Stomach smooth muscle (tissue), 2 donors: Measurements from ENCODE around the gene PKP1.
"Not testable (repeated sequence)": the region's sequence is repeated elsewhere in the genome, so short reads cannot be mapped to it uniquely, and the experiment has no call there.

Experiments used
- H3K27ac ChIP-seq: one replicate; pipeline ENCODE4 v1.7.0; 2013; ENCODE audit warnings: mild to moderate bottlenecking, low read length, inconsistent platforms
- H3K27me3 ChIP-seq, 2 donors: one replicate each; pipeline ENCODE4 v1.7.0; 2013; ENCODE audit warnings: low read length in 2 of 2; ENCODE audit not compliant: insufficient read depth in 2 of 2, control insufficient read depth in 1 of 2
- H3K36me3 ChIP-seq, 2 donors: one replicate each; pipeline ENCODE4 v1.7.0; 2013; ENCODE audit warnings: low read length in 2 of 2; ENCODE audit not compliant: control insufficient read depth in 2 of 2, insufficient read depth in 2 of 2
- H3K4me1 ChIP-seq: one replicate; pipeline ENCODE4 v1.7.0; 2013; ENCODE audit warnings: low read length; ENCODE audit not compliant: control insufficient read depth, insufficient read depth
- H3K4me3 ChIP-seq, 2 donors: one replicate each; pipeline ENCODE4 v1.7.0; 2013; ENCODE audit warnings: low read length in 2 of 2
- H3K9ac ChIP-seq, 2 donors: one replicate each; pipeline ENCODE4 v1.7.0; 2013; ENCODE audit warnings: low read length in 2 of 2, mild to moderate bottlenecking in 1 of 2
- H3K9me3 ChIP-seq, 2 donors: one replicate each; pipeline ENCODE4 v1.7.0; 2013; ENCODE audit warnings: low read length in 2 of 2; ENCODE audit not compliant: control insufficient read depth in 2 of 2
- donor health status: healthy.
- donor health status: Pancreatic carcinoma.

PKP1 gene, protein sequence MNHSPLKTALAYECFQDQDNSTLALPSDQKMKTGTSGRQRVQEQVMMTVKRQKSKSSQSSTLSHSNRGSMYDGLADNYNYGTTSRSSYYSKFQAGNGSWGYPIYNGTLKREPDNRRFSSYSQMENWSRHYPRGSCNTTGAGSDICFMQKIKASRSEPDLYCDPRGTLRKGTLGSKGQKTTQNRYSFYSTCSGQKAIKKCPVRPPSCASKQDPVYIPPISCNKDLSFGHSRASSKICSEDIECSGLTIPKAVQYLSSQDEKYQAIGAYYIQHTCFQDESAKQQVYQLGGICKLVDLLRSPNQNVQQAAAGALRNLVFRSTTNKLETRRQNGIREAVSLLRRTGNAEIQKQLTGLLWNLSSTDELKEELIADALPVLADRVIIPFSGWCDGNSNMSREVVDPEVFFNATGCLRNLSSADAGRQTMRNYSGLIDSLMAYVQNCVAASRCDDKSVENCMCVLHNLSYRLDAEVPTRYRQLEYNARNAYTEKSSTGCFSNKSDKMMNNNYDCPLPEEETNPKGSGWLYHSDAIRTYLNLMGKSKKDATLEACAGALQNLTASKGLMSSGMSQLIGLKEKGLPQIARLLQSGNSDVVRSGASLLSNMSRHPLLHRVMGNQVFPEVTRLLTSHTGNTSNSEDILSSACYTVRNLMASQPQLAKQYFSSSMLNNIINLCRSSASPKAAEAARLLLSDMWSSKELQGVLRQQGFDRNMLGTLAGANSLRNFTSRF

DNA sequence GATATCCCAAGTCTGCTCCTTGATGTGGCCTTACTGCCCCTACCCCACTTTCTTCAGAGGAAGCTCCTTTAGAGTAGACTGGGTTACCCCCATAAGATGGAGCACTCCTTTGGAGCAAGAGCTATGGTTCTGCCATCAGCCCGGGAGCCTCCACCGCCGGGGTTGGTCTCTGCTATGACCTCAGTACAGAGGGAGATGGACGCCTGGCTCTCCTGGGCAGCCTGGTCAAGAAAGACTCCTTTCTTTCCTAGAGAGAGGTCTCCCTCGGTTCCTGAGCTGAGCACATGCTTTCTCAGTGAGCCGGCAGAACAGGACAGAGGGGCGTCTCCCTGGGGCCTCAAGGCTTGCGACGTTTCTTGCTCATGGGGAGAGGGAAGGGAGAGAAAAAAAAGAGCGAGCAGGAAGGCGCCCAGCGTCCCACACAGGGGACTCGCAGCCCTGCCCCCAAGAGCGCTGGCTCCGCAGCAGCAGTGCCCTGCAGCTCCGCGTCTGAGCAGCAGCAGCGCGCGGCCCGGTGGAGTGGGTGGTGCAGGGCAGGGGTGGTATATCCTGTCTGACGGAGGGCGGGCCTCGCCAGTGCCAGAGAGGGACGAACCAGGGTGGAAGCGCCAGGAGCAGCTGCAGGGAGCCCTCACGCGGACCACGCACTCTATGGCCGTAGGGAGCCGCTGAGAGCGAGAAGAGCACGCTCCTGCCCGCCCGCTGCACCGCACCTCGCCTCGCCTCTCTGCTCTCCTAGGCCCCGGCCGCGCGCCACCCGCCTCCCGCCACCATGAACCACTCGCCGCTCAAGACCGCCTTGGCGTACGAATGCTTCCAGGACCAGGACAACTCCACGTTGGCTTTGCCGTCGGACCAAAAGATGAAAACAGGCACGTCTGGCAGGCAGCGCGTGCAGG lies at the start of gene PKP1:
TSS of gene PKP1 (plus strand) at position 576 of the 899 bp plus-strand sequence. CDS start at position 773, 197 bp downstream.
- Histone ChIP-seq H3K4me1 (peaks cover 8% of the 10 kb centered on the region), H3K4me3 (peak within 1 kb of the TSS; percentile 32 to 55), H3K9ac (no peak within 1 kb of the TSS), H3K27me3 (peaks cover 29 to 32% of the 10 kb centered on the region in 2 donors), H3K36me3 (no peaks in the 10 kb centered on the region), H3K9me3 (no peaks in the 10 kb centered on the region), H3K27ac (no peak within 1 kb of the TSS)

DNA sequence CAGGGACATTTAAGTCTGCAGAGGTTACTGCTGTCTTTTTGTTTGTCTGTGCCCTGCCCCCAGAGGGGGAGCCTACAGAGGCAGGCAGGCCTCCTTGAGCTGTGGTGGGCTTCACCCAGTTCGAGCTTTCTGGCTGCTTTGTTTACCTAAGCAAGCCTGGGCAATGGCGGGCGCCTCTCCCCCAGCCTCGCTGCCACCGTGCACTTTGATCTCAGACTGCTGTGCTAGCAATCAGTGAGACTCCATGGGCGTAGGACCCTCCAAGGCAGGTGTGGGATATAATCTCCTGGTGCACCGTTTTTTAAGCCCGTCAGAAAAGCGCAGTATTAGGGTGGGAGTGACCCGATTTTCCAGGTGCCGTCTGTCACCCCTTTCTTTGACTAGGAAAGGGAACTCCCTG lies 43.7 kb upstream of the PKP1 start:
- not testable (repeated sequence) for H3K36me3 ChIP-seq, H3K9me3 ChIP-seq, H3K9ac ChIP-seq, H3K4me3 ChIP-seq, H3K27me3 ChIP-seq, H3K4me1 ChIP-seq, H3K27ac ChIP-seq

DNA sequence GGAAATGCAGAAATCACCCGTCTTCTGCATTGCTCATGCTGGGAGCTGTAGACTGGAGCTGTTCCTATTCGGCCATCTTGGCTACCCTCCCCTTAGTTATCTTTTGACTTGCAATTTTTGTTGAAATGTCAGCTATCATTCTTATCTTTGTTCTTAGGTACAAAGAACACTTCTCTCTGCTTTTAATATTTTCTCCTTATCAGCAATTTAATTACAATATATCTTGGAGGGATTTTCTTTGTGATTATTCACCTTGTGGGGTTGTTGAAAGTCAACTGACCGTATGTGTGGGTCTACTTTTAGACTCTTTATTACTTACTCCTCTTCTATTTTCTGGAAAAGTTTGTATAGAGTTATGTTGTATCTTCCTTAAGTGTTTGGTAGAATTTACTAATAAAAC lies 43.1 kb upstream of the PKP1 start:
- peaks cover 3 to 9% of the 10 kb centered on the region in 2 donors for H3K27me3 ChIP-seq
- H3K4me1 ChIP-seq: no peaks in the 10 kb centered on the region
- no peak overlapping the region for H3K4me3 ChIP-seq
- no peak overlapping the region for H3K27ac ChIP-seq
- H3K9ac ChIP-seq: no peak overlapping the region
- H3K36me3 ChIP-seq: no peaks in the 10 kb centered on the region
- H3K9me3 ChIP-seq: no peaks in the 10 kb centered on the region

DNA sequence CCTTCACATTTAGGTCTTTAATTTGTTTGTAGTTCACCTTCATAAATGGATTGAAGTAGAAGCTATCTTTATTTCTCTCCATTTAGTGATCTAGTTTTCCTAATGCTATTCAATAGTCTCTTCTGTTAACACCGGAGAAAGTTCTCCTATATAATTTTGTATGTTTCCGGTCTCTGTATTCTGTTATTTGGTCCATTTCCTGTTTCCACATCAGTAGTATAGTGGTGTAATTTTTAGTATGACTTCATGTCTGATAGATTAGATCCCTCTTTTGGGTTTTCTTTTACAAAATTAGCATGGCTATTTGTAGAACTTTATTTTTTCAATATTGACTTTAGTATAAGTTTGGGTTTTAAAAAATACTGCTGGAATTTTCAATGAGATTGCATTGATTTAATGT lies 41.6 kb upstream of the PKP1 start:
- H3K27ac ChIP-seq: no peak overlapping the region
- no peak overlapping the region for H3K4me3 ChIP-seq
- no peaks in the 10 kb centered on the region for H3K4me1 ChIP-seq
- H3K9me3 ChIP-seq: no peaks in the 10 kb centered on the region
- H3K36me3 ChIP-seq: no peaks in the 10 kb centered on the region
- peaks cover 3 to 9% of the 10 kb centered on the region in 2 donors for H3K27me3 ChIP-seq
- no peak overlapping the region for H3K9ac ChIP-seq

DNA sequence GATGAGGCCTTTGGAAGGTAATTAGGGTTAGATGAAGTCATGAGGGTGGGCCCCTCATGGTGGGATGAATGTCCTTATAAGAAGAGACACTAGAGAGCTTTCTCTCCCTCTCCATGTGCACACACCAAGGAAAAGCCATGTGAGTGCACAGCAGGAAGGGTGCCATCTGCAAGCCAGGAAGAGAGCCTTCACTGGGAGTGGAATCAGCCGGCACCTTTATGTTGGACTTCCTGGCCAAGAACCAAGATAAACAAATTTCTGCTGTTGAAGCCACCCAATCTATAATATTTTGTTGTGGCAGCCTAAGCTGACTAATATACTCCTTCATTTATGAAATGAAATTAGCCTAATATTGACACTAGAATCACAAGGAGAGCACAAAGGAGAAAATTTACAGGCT lies 38.2 kb upstream of the PKP1 start:
- Histone ChIP-seq H3K36me3 (no peaks in the 10 kb centered on the region), H3K9ac (no peak overlapping the region), H3K4me3 (no peak overlapping the region), H3K9me3 (no peaks in the 10 kb centered on the region), H3K27ac (no peak overlapping the region), H3K4me1 (no peaks in the 10 kb centered on the region), H3K27me3 (peaks cover 3 to 9% of the 10 kb centered on the region in 2 donors)

DNA sequence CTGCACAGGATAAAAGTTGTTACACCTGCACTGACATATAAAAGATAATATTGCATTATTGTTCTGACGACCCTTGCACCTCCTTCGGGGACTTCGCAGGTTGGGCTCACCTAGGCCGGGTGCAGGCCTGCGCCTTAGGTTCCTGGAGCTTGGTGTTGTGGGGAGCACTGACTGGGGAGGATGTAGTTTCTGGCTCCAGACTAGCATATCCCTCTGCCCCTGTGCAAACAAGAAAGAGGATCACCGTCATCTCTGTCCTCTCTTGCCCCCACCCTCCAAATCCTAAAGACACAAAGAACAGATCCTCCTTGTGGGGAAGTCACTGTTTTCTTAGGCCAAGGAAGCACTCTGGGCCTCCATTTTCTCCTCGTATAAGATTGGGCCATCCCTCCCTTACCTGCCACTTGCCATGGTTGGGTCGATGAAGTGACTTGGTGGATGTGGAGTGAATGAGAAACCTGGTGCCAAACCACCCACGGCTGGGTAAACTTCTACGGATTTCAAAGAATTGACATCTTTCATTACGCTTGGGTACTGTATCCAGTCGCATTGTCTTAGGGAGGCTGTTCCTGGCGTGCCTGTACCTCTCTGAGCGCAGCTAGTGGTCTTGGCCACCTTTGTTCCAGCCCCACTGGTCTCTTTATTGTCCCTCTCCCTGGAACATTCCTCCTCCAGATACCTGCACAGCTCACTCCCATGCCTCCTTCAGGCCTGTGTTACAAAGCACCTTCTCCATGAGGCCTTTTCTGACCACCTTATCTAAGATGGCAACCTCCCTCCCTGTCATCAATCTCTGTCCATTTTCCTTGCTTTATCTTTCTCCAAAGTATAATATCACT lies 34.4 kb upstream of the PKP1 start:
- Histone ChIP-seq H3K4me3 (no peak overlapping the region), H3K9me3 (no peaks in the 10 kb centered on the region), H3K4me1 (no peaks in the 10 kb centered on the region), H3K9ac (no peak overlapping the region), H3K36me3 (no peaks in the 10 kb centered on the region), H3K27ac (no peak overlapping the region), H3K27me3 (peaks cover 0 to 3% of the 10 kb centered on the region in 2 donors)

DNA sequence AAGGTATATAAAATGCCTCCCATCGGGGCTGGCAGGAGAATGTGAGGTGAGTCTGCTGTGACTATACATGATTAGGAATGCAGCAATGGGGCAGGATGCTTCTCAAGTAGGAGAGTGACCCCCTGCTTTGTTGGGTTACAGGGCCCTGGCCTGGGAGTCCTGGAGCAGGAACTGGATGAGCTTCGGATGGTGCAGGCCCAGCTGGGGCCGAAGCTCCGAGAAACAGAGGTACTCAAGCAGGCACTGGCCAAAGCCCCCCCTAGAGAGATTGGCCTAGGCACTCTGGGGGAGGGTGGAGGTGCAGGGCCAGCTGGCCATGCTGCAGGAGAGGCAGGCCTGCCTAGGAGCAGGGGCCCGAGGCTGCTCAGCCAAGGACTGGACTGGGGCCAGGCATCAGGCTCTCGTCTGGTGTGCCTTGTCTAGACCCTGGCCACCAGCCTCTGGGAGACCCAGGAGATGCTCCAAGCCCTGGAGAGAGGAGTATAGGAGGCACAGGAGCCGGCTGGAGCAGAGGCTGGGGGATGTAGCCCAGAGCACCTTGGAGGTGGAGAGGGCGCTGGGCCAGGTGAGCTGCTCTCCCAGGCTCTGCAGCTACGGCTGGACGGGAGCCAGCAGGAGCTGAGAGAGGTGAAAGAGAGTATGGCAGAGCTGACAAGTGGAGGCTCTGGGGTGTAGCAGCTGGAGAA lies 32.8 kb upstream of the PKP1 start:
- no peaks in the 10 kb centered on the region for H3K9me3 ChIP-seq
- no peak overlapping the region for H3K27ac ChIP-seq

DNA sequence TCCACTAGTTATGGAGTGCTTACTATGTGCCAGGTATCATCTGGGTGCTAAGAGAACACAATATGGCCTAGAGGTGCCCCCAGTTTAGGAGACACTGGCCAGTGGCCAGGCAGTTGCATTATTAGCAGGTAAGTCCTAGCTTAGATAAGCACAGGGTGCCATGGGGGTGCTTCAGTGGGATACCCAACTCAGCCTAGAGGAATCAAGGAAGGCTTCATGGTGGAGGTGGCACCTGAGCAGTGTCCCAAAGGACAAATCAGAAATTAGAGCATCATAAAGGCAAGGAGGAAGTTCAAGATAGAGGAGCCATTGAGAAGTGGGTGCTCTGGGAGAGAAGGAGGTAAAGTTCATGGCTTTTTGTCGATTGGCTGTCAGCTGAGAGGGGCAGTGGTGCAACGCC lies 31.9 kb upstream of the PKP1 start:
- no peaks in the 10 kb centered on the region for H3K9me3 ChIP-seq
- no peak overlapping the region for H3K27ac ChIP-seq
- H3K27me3 ChIP-seq: peaks cover 3% of the 10 kb centered on the region in 2 donors
- H3K9ac ChIP-seq: no peak overlapping the region
- H3K36me3 ChIP-seq: no peaks in the 10 kb centered on the region
- H3K4me3 ChIP-seq: no peak overlapping the region
- H3K4me1 ChIP-seq: peaks cover 2% of the 10 kb centered on the region

More for the DNA sequence above, 32.8 kb upstream of the PKP1 start:
- Histone ChIP-seq H3K9ac (no peak overlapping the region), H3K36me3 (no peaks in the 10 kb centered on the region), H3K4me3 (no peak overlapping the region), H3K4me1 (peaks cover 2% of the 10 kb centered on the region), H3K27me3 (peaks cover 2 to 3% of the 10 kb centered on the region in 2 donors)

DNA sequence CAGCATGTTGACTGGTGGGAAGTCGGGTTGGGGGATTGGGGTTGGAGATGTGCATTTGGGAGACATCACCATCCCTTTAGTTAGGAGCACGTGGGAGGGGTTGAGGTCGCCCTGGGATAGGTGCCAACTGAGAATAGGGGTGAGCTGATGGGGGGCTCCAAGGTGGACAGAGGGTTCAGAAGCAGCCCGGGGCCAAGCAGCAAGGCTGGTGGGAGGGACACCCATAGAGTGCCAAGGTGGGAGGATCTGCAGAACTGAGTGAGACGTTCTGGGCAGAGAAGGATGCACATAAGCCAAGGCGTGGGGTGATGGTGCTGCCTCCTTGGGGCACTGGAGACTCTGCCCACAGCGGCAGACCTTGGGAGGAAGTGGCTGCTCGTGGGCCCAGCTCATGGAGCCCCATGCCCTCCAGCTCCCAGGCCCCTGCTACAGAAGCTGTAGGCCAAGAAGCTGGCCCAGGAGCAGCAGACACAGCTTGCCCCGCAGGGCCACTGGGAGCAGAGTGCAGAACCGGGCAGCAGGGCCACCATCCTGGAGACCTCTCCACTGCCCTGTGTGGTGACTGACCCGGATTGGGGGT lies 31.4 kb upstream of the PKP1 start:
- no peaks in the 10 kb centered on the region for H3K9me3 ChIP-seq
- no peak overlapping the region for H3K27ac ChIP-seq
- H3K4me1 ChIP-seq: peaks cover 2% of the 10 kb centered on the region
- H3K36me3 ChIP-seq: no peaks in the 10 kb centered on the region
- peaks cover 3% of the 10 kb centered on the region in 2 donors for H3K27me3 ChIP-seq
- H3K4me3 ChIP-seq: no peak overlapping the region
- no peak overlapping the region for H3K9ac ChIP-seq
